Heart right ventricle (tissue), 16 donors: ENCODE measurements around the gene SMOC1. TPM values are rescaled to one million over a fixed set of nuclear protein-coding genes. Genes with fewer than 3 reads are reported as not detected.

Experiments
- ATAC-seq, 8 donors: fragments of 200-7000 bp; cut with Tn5 transposase; one replicate each; pipeline ENCODE4 v1.9.1; 2020; ENCODE audit warnings: mild to moderate bottlenecking in 8 of 8, moderate library complexity in 8 of 8, moderate number of reproducible peaks in 1 of 8
- DNase-seq, 2 donors: peaks; one replicate each; pipeline ENCODE4 v3.0.0-alpha.2; 2020
- H3K27ac ChIP-seq, 10 donors: fragments of 200-600 bp; sonication (generic) in 2 of 10; one replicate each; pipeline versions ENCODE4 v1.5.0 to v1.8.0; 2020 to 2022; ENCODE audit warnings: mild to moderate bottlenecking in 3 of 10
- H3K27me3 ChIP-seq, 7 donors: fragments of 200-600 bp; one replicate each; pipeline ENCODE4 v1.8.0; 2021 to 2022; ENCODE audit warnings: mild to moderate bottlenecking in 2 of 7
- H3K36me3 ChIP-seq, 9 donors: fragments of 200-600 bp; sonication (generic) in 1 of 9; one replicate each; pipeline versions ENCODE4 v1.5.0 to v1.8.0; 2020 to 2022; ENCODE audit warnings: mild to moderate bottlenecking in 2 of 9
- H3K4me1 ChIP-seq, 9 donors: fragments of 200-600 bp; sonication (generic) in 1 of 9; one replicate each; pipeline versions ENCODE4 v1.5.0 to v1.8.0; 2020 to 2022; ENCODE audit warnings: mild to moderate bottlenecking in 4 of 9
- H3K4me3 ChIP-seq, 10 donors: fragments of 200-600 bp; sonication (generic) in 2 of 10; one replicate each; pipeline versions ENCODE4 v1.5.0 to v1.8.0; 2020 to 2022; ENCODE audit warnings: mild to moderate bottlenecking in 7 of 10, moderate library complexity in 2 of 10
- H3K9me3 ChIP-seq, 11 donors: fragments of 200-600 bp in 10 of 11; sonication (generic) in 2 of 11; one replicate each; pipeline versions ENCODE4 v1.5.0 to v1.8.0; 2013 to 2022; ENCODE audit warnings: mild to moderate bottlenecking in 2 of 11, control low read depth in 1 of 11, moderate library complexity in 1 of 11
- WGBS, 2 donors: extraction: QIAGEN DNeasy Blood & Tissue Kit; methylation state at CpG; one replicate each; pipeline ENCODE4 v1.1.7; 2013; ENCODE audit warnings: inconsistent platforms in 1 of 2; 5-methylcytosine and 5-hydroxymethylcytosine counted together
- intact Hi-C, 10 donors: fragments of 100-400 bp; cut with DNase I; formaldehyde crosslinking; loops; one replicate each; pipeline versions ENCODE4 v1.11.1 to v1.14.2; 2022
- polyA plus RNA-seq, 2 donors: library from polyadenylated mRNA; stranded (reverse); fragments of 200-250 nt; gene quantifications; one replicate each; pipeline ENCODE4 v1.2.3, GENCODE V29; 2013
- total RNA-seq, 10 donors: library from RNA; stranded (reverse); fragmentation: NEBNext Ultra II Directional in 3 of 10; extraction: Animal tissue kit (Norgen Biotek cat#: 25700) in 3 of 10; gene quantifications; one replicate each; pipeline versions ENCODE4 v1.2.1 to v1.2.4, GENCODE V29; 2021 to 2023
- TF ChIP-seq, protein P1 (sequence below), 9 donors: fragments of 200-600 bp; sonication (generic) in 2 of 9; IDR thresholded peaks; one replicate each; pipeline versions ENCODE4 v1.5.0 to v1.8.0; 2021 to 2022; ENCODE audit warnings: antibody characterized with exemption in 9 of 9, mild to moderate bottlenecking in 5 of 9, moderate library complexity in 1 of 9
- donor health status: Arrhythmogenic right ventricular cardiomyopathy.
- donor health status: ischemic (EF 13 %, LVEDD 7.1; RV severe dilation, severe dysfunction).
- donor health status: healthy with polysubstance abuse.
- donor health status: DM: no; HTN: yes; CAD: no.
- donor health status: DM: no; HTN: no; CAD: no.
- donor health status: ischemic (EF 25% LVEDD 6.9; RV normal size, moderate dysfunction).
- donor health status: ischemic (EF 25% LVEDD 5.7; RV mildly dilated, moderate dysfunction).
- donor health status: healthy.
- donor health status: DM: yes; HTN: yes; CAD: no.
- donor health status: Ischemic cardiomyopathy.
- donor health status: ischemic (EF 35%, LVEDD 5.7; RV mildly dilated, moderate dysfunction).
- donor health status: nonischemic (EF 11% LVEDD 7.7; RV severe dilation, severe dysfunction).
- donor health status: DM: yes; HTN: yes; CAD: no.
- donor health status: PGD.
- donor health status: ischemic (EF 29% LVEDD 5.4; RV normal size, mild dysfunction).
- donor health status: nonischemic (EF 23%, LVEDD 6.1; RV moderate dilation, normal function).

Gene SMOC1
- total and polyA plus RNA-seq, 12 donors = 0.15 to 6.8 (median 1.3) TPM

DNA sequence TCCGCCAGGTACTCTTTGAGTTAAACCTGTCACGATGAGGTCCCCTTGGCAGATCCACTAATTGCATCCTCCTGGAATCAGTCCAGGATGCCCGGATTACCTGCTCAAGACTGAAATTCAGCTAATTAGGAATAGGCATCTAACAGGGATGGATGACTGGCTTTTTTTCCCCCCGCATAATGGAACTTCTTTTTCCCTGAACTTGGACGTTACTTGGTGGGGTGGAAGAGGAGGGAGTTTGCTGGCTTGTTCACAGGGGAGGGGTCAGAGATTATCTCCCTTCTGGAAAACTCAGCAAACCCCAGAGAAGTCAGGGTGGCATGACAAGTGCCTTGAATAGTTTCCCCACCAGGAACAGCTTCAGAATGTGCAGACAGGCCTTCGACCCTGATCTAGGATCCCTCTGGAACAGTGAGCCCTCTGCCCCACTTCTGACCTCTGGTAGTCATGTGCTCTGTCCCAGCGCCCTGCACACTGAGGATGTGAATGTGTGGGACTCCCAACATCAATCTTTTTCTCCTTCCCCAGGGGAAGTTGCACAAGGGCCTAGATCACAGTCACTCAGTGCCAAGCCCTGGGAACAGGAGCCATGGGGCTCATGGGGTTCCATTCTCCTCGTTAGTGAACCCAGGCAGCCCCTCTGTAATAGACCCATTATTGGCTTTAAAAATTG lies 142.5 kb downstream of the SMOC1 start:
- H3K9me3 ChIP-seq = no peaks in the 10 kb centered on the region
- DNase-seq = no peak

DNA sequence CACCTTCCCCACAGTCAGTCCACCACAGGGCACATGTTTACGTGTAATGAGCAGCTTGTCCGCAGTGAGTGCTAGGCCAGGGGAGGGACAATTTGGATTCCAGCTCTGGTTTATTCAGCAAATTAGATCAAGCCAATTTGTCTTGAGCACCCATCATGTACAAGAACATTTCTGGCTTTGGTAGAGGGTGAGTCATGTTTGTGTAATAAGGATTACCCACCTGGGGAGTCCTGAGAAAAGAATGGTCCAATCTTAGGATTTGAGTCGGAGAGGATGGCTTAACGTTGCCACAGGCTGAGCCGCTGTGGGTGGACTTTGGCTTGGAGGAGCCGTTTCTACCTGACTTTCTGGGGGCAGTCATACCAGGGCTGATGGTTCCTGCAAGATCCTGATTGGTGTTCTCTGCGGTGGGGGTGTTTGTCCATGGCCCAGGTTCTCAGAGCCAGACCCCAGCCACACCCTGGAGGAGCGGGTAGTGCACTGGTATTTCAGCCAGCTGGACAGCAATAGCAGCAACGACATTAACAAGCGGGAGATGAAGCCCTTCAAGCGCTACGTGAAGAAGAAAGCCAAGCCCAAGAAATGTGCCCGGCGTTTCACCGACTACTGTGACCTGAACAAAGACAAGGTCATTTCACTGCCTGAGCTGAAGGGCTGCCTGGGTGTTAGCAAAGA lies 143.7 kb downstream of the SMOC1 start:
- no peaks in the 10 kb centered on the region for H3K9me3 ChIP-seq
- H3K36me3 ChIP-seq = no peaks in the 10 kb centered on the region
- WGBS, 2 donors = 90 to 95% methylated on average over 15 of the region's 15 CpGs
- DNase-seq (no peak), ATAC-seq (no peak)
- intact Hi-C loops = loop anchor here in 3 of 10 donors (10.0 kb wide), 2 partner anchors 438 to 478 kb away; no protein-coding TSS in a partner anchor
- no peak overlapping the region for H3K27ac ChIP-seq
- peaks cover 0 to 27% (median 8%) of the 10 kb centered on the region in 9 donors for H3K4me1 ChIP-seq
- H3K4me3 ChIP-seq = no peak overlapping the region
- H3K27me3 ChIP-seq = peaks cover 0 to 5% (median under 1%) of the 10 kb centered on the region in 7 donors
- TF ChIP-seq, protein P1, sequence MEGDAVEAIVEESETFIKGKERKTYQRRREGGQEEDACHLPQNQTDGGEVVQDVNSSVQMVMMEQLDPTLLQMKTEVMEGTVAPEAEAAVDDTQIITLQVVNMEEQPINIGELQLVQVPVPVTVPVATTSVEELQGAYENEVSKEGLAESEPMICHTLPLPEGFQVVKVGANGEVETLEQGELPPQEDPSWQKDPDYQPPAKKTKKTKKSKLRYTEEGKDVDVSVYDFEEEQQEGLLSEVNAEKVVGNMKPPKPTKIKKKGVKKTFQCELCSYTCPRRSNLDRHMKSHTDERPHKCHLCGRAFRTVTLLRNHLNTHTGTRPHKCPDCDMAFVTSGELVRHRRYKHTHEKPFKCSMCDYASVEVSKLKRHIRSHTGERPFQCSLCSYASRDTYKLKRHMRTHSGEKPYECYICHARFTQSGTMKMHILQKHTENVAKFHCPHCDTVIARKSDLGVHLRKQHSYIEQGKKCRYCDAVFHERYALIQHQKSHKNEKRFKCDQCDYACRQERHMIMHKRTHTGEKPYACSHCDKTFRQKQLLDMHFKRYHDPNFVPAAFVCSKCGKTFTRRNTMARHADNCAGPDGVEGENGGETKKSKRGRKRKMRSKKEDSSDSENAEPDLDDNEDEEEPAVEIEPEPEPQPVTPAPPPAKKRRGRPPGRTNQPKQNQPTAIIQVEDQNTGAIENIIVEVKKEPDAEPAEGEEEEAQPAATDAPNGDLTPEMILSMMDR (IDR thresholded peaks at IDR 0.05) = no peak

More for the DNA sequence above, 142.5 kb downstream of the SMOC1 start:
- Histone ChIP-seq H3K4me1 (peaks cover 0 to 27% (median 8%) of the 10 kb centered on the region in 9 donors), H3K4me3 (no peak overlapping the region), H3K27me3 (peaks cover 0 to 5% (median 0%) of the 10 kb centered on the region in 7 donors), H3K27ac (no peak overlapping the region), H3K36me3 (no peaks in the 10 kb centered on the region)
- WGBS, 2 donors = 70 to 73% methylated on average over 8 of the region's 8 CpGs
- ATAC-seq = no peak
- TF ChIP-seq, protein P1 (IDR thresholded peaks at IDR 0.05) = no peak
- intact Hi-C loops = loop anchor here in 3 of 10 donors (10.0 kb wide), 2 partner anchors 437 to 477 kb away; no protein-coding TSS in a partner anchor

DNA sequence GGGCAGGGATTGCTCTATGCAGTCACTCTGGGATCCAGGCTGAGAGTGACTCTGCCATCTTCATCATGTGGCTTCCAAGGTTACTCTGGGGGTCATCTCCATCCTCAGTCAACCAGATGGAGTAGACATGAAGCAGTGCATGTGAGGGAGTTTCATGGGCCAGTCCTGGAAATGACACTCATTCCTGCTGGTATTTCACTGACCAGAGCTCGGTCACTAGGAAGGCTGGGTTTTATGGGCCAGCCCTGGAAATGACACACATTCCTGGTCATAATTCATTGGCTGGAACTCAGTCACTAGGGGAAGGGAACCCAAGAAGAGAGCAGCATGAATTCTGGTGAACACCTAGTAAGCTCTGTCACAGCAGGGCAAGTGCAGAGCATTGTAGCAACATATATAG lies 144.7 kb downstream of the SMOC1 start:
- intact Hi-C loops = loop anchor here in 3 of 10 donors (10.0 kb wide), 2 partner anchors 439 to 479 kb away; no protein-coding TSS in a partner anchor
- no peak overlapping the region for H3K4me3 ChIP-seq
- H3K27ac ChIP-seq = no peak overlapping the region
- H3K27me3 ChIP-seq = peaks cover 0 to 15% (median 9%) of the 10 kb centered on the region in 7 donors
- ATAC-seq = no peak
- peaks cover 0 to 17% (median 3%) of the 10 kb centered on the region in 9 donors for H3K4me1 ChIP-seq
- TF ChIP-seq, protein P1 (IDR thresholded peaks at IDR 0.05) = no peak
- DNase-seq = no peak
- no peaks in the 10 kb centered on the region for H3K9me3 ChIP-seq
- no peaks in the 10 kb centered on the region for H3K36me3 ChIP-seq
- WGBS, 2 donors = 2 to 29% methylated on average over 1 of the region's 1 CpG

DNA sequence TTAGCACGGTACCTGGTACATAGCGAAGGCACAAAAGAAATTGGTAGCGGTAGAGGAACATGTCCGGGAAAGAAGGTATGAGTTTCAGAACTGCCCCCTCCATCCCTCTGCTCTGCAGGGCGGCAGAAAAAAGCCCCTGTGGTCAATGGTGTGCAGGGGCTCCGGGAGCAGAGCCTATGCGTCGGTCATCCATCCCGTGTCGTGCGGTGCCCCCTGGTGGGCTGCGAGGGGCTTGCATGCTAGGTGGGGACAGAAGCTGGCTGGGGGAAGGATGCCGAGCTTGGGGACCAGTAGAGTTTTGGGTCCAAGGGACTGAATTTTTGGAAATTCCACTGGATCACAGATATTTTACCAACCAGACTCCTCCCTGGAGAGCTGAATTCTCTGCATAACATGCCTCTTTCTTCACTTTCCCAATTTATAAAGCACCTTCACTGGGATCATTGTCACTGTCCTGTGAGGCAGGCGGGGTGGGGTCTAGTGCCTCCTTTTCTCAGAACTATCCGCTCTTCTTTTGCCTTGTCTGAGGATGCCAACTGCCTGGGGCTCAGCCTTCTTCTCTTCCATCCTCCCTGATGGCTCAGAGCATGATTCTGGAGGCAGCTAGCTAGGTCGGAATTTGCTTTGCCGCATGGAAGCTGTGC lies 148.7 kb downstream of the SMOC1 start:
- intact Hi-C loops = loop anchor here (1.0 to 10.0 kb wide), 6 partner anchors 151 to 483 kb away; partner anchors contain the start of gene SMOC1 (in 1 of the 10)
- peak; percentile 64 to 80 (median 76) for ATAC-seq

More for the DNA sequence above, 148.7 kb downstream of the SMOC1 start:
- no peak overlapping the region for H3K4me3 ChIP-seq
- no peak overlapping the region for H3K27ac ChIP-seq
- H3K36me3 ChIP-seq = no peaks in the 10 kb centered on the region
- WGBS, 2 donors = 28 to 32% methylated on average over 17 of the region's 17 CpGs
- no peaks in the 10 kb centered on the region for H3K4me1 ChIP-seq
- TF ChIP-seq, protein P1 (IDR thresholded peaks at IDR 0.05) = peak; percentile 73 to 96 (median 89)
- DNase-seq = peak; percentile 60 to 77
- peaks cover 0 to 13% (median 11%) of the 10 kb centered on the region in 7 donors for H3K27me3 ChIP-seq
- H3K9me3 ChIP-seq = no peaks in the 10 kb centered on the region
